K562 (cell line): ENCODE measurements around the gene CTSD. TPM values are rescaled to one million over a fixed set of nuclear protein-coding genes. Genes with fewer than 3 reads are reported as not detected.

Source experiments
- ATAC-seq: fragments of 200-7000 bp; cut with Tn5 transposase; 3 replicates; pipeline ENCODE4 v1.9.1; 2020; ENCODE audit warnings: moderate library complexity
- BruUV-seq: library from RNA; stranded (reverse); fragments of 400-500 nt; replicated peaks from 2 replicates; lab custom pipeline; 2021; lab: Mats Ljungman, UMichigan
- CTCF ChIA-PET: fragments of 300-600 bp; formaldehyde crosslinking; extraction: SDS; loops from one replicate; lab custom pipeline; 2021; ENCODE audit warnings: low intra/inter-chr PET ratio; lab: Yijun Ruan, JAX
- POLR2A ChIA-PET: fragments of 300-600, 350-650 bp; sonication (Branson Sonifier 250); formaldehyde crosslinking; extraction: SDS; loops from one replicate; lab custom pipeline; 2021; ENCODE audit warnings: antibody characterized with exemption, inconsistent platforms; lab: Yijun Ruan, JAX
- DNase-seq, 4 experiments: peaks; one replicate each; pipeline versions ENCODE4 v3.0.0 to v3.0.0-alpha.2; 2011 to 2018; ENCODE audit warnings: low spot score in 3 of 4, mixed read lengths in 3 of 4; ENCODE audit errors: extremely low read depth in 1 of 4
- FAIRE-seq: peaks from 2 replicates; lab custom pipeline; 2011; peaks lifted over from hg19 to GRCh38; lab: Jason Lieb, UNC
- H2AFZ ChIP-seq: 2 replicates; pipeline ENCODE4 v1.6.0; 2011; ENCODE audit warnings: low read depth, low read length, control low read depth, inconsistent platforms
- H3K27ac ChIP-seq: fragments of 200-600 bp; 3 replicates; pipeline ENCODE4 v1.8.0; 2011; ENCODE audit warnings: low read depth, mild to moderate bottlenecking, control low read depth, inconsistent platforms, low read length, moderate library complexity, mixed read lengths; ENCODE audit errors: extremely low read depth
- H3K27me3 ChIP-seq, 2 experiments: fragments of 300-600 bp in 1 of 2; 2 replicates in 1 of 2; 3 replicates in 1 of 2; pipeline versions ENCODE4 v1.6.0 to v1.8.0; 2011; ENCODE audit warnings: inconsistent platforms in 2 of 2, low read length in 2 of 2, mild to moderate bottlenecking in 1 of 2, mixed read lengths in 1 of 2, moderate library complexity in 1 of 2; ENCODE audit not compliant: control insufficient read depth in 2 of 2, insufficient read depth in 2 of 2
- H3K36me3 ChIP-seq: fragments of 300-600 bp; 3 replicates; pipeline ENCODE4 v1.8.0; 2011; ENCODE audit warnings: mild to moderate bottlenecking, low read length, inconsistent platforms; ENCODE audit not compliant: control insufficient read depth, insufficient read depth
- H3K4me1 ChIP-seq, 2 experiments: fragments of 200-600 bp in 1 of 2; replicated peaks in 1 of 2; 2 replicates in 1 of 2; 3 replicates in 1 of 2; pipeline versions ENCODE4 v1.5.1 to v1.8.0; 2011; ENCODE audit warnings: inconsistent platforms in 2 of 2, low read length in 2 of 2, mild to moderate bottlenecking in 1 of 2, mixed read lengths in 1 of 2, moderate library complexity in 1 of 2; ENCODE audit not compliant: control insufficient read depth in 2 of 2, insufficient read depth in 2 of 2
- H3K4me2 ChIP-seq: 2 replicates; pipeline ENCODE4 v1.6.1; 2011; ENCODE audit warnings: low read length, control low read depth, inconsistent platforms, mixed read lengths; ENCODE audit not compliant: insufficient read depth
- H3K4me3 ChIP-seq: fragments of 200-600 bp; sonication (generic), shearing (Covaris generic); 2 replicates; pipeline ENCODE4 v1.5.1; 2016; ENCODE audit warnings: control low read depth, inconsistent platforms
- H3K79me2 ChIP-seq: fragments of 200-600 bp; 3 replicates; pipeline ENCODE4 v1.8.0; 2011; ENCODE audit warnings: low read length, inconsistent platforms; ENCODE audit not compliant: control insufficient read depth, insufficient read depth
- H3K9ac ChIP-seq, 2 experiments: 2 replicates each; pipeline versions ENCODE4 v1.6.0 to v1.6.1; 2011; ENCODE audit warnings: low read depth in 2 of 2, low read length in 2 of 2, control low read depth in 1 of 2, inconsistent platforms in 1 of 2, mild to moderate bottlenecking in 1 of 2, mixed read lengths in 1 of 2; ENCODE audit not compliant: insufficient read depth in 1 of 2
- H3K9me1 ChIP-seq: one replicate; pipeline ENCODE4 v1.6.0; 2011; ENCODE audit warnings: inconsistent platforms, mild to moderate bottlenecking, low read length, moderate library complexity; ENCODE audit not compliant: control insufficient read depth, insufficient read depth
- H3K9me3 ChIP-seq: replicated peaks from 2 replicates; pipeline ENCODE4 v1.5.1; 2011; ENCODE audit warnings: low read depth, low read length, inconsistent platforms; ENCODE audit not compliant: control insufficient read depth, insufficient read depth
- H4K20me1 ChIP-seq: replicated peaks from 2 replicates; pipeline ENCODE4 v1.6.1; 2011; ENCODE audit warnings: low read length, inconsistent platforms, mixed read lengths; ENCODE audit not compliant: control insufficient read depth, insufficient read depth
- CTCF ChIP-seq, 3 experiments: IDR thresholded peaks in 2 of 3; conservative IDR thresholded peaks in 1 of 3; 2 replicates each; pipeline ENCODE4 v1.5.1; 2011 to 2012; ENCODE audit warnings: low read length in 3 of 3, mild to moderate bottlenecking in 3 of 3, control low read depth in 2 of 3, improper control_type of control experiment in 1 of 3, inconsistent platforms in 1 of 3, low read depth in 1 of 3, mixed read lengths in 1 of 3, moderate library complexity in 1 of 3; ENCODE audit not compliant: insufficient read depth in 2 of 3
- KAT2B ChIP-seq: IDR thresholded peaks from one replicate; pipeline ENCODE4 v1.6.1; 2012; ENCODE audit warnings: low read depth, mild to moderate bottlenecking, control low read depth, inconsistent platforms, low read length, moderate library complexity
- NCOA4 ChIP-seq: fragments of 450-650 bp; IDR thresholded peaks from 2 replicates; pipeline ENCODE4 v1.6.1; 2018; ENCODE audit warnings: mild to moderate bottlenecking; ENCODE audit not compliant: partially characterized antibody
- TCF15 ChIP-seq: fragments of 250-450 bp; sonication (Bioruptor Pico); IDR thresholded peaks from 2 replicates; pipeline ENCODE4 v1.8.0; 2022; ENCODE audit warnings: moderate library complexity, mild to moderate bottlenecking, inconsistent platforms
- ZNF699 ChIP-seq: fragments of 250-450 bp; sonication (Bioruptor Pico); IDR thresholded peaks from 2 replicates; pipeline ENCODE4 v1.8.0; 2021; ENCODE audit warnings: mild to moderate bottlenecking, moderate library complexity; ENCODE audit not compliant: insufficient replicate concordance
- WGBS: fragments of 100-300 bp; shearing (Covaris generic); methylation state at CpG from one replicate; pipeline ENCODE4 v1.1.6; 2016; ENCODE audit warnings: low coverage, mixed read lengths; ENCODE audit not compliant: insufficient coverage; ENCODE audit errors: missing lambda C conversion rate; 5-methylcytosine and 5-hydroxymethylcytosine counted together
- in situ Hi-C: fragments of 300-500 bp; cut with MboI; formaldehyde crosslinking; loops from 4 replicates; pipeline ENCODE4 v1.15.0; 2018; ENCODE audit warnings: inconsistent platforms, mixed read lengths
- intact Hi-C: fragments of 100-400 bp; cut with micrococcal nuclease; formaldehyde crosslinking; loops from 2 replicates; pipeline ENCODE4 v1.14.2; 2022
- polyA plus RNA-seq, 8 experiments: library from polyadenylated mRNA; depleted of rRNA in 4 of 8; stranded (reverse) in 5 of 8; unstranded in 3 of 8; fragments of >200 nt; fragmentation: Nextera tagmentation in 2 of 8; fragmentation: Illumina TruSeq in 1 of 8; extraction: Ambion mirVana in 2 of 8; extraction: Trizol in 1 of 8; gene quantifications; 2 replicates each; pipeline versions ENCODE4 v1.2.1 to v1.2.3, GENCODE V29; 2011 to 2014; ENCODE audit warnings: inconsistent platforms in 1 of 8, missing spikeins in 1 of 8
- total RNA-seq, 7 experiments: library from RNA; depleted of rRNA in 6 of 7; stranded (reverse); fragments of >200 nt in 6 of 7; fragmentation: Illumina TruSeq in 2 of 7; extraction: Trizol in 2 of 7; gene quantifications; 2 replicates each; pipeline versions ENCODE4 v1.2.1 to v1.2.3, GENCODE V29; 2011 to 2021; ENCODE audit warnings: low replicate concordance in 1 of 7

The CTSD gene
- total and polyA plus RNA-seq, 9 of the 15 experiments (the other 6 are each of a cell fraction or from before 2014, with no cell fraction given): 1.0 to 112 (median 40.9) TPM

- intact Hi-C loops: no loop called here
These were observed 43.7 kb upstream of the CTSD start for GRCh38 chr11:1807264-1807995.

More at GRCh38 chr11:1807264-1807995, 43.7 kb upstream of the CTSD start:
- Histone ChIP-seq H3K9me1 (no peaks in the 10 kb centered on the region), H2AFZ (no peak overlapping the region), H3K9ac (no peak overlapping the region), H3K4me2 (no peak overlapping the region), H3K79me2 (no peaks in the 10 kb centered on the region), H3K36me3 (no peaks in the 10 kb centered on the region), H3K4me1 (peaks cover 0 to 4% of the 10 kb centered on the region in 2 experiments; a peak in 1 of 5 replicates), H4K20me1 (peaks cover 2% of the 10 kb centered on the region; the same call in 1 of the 2 replicates), H3K27ac (no peak overlapping the region), H3K4me3 (no peak overlapping the region), H3K9me3 (no peaks in the 10 kb centered on the region; the same call in 1 of the 2 replicates), H3K27me3 (peaks cover 38 to 56% of the 10 kb centered on the region in 2 experiments)
- no peak for ATAC-seq
- POLR2A ChIA-PET: interaction anchor here (0.6 kb wide), 1 partner anchor 33 kb away, joined by 4 read pairs; no protein-coding TSS in a partner anchor
- 3% methylated on average over 14 of the region's 14 CpGs for WGBS
- no TSS peak for BruUV-seq
- no peak for FAIRE-seq
- CTCF ChIA-PET: no interaction called here
- peak in 2 of 4 experiments; percentile 39 to 44 for DNase-seq
- in situ Hi-C loops: no loop called here
- no peak for TF ChIP-seq TCF15 (CRISPR knock-in tag)
- TF ChIP-seq CTCF (IDR thresholded peaks at IDR 0.05 in 2 of 3, conservative IDR thresholded peaks at IDR 0.05 in 1 of 3; ENCODE audit: insufficient read depth in 2 of 3, low read depth in 1 of 3, low read length in 3 of 3): peak; percentile 10 to 24 (median 18); a peak in 1 of 6 replicates
- no peak for TF ChIP-seq KAT2B
- no peak for TF ChIP-seq NCOA4
- no peak for TF ChIP-seq ZNF699 (CRISPR knock-in tag)
